K562 (cell line): ENCODE results near the gene SGO1. TPM values are rescaled to one million over a fixed set of nuclear protein-coding genes. Genes with fewer than 3 reads are reported as not detected.

Source experiments
- ATAC-seq: fragments of 200-7000 bp; cut with Tn5 transposase; 3 replicates; pipeline ENCODE4 v1.9.1; 2020; ENCODE audit warnings: moderate library complexity
- BruUV-seq: library from RNA; stranded (reverse); fragments of 400-500 nt; replicated peaks from 2 replicates; lab custom pipeline; 2021; lab: Mats Ljungman, UMichigan
- CTCF ChIA-PET: fragments of 300-600 bp; formaldehyde crosslinking; extraction: SDS; loops from one replicate; lab custom pipeline; 2021; ENCODE audit warnings: low intra/inter-chr PET ratio; lab: Yijun Ruan, JAX
- POLR2A ChIA-PET: fragments of 300-600, 350-650 bp; sonication (Branson Sonifier 250); formaldehyde crosslinking; extraction: SDS; loops from one replicate; lab custom pipeline; 2021; ENCODE audit warnings: antibody characterized with exemption, inconsistent platforms; lab: Yijun Ruan, JAX
- DNase-seq, 4 experiments: peaks; one replicate each; pipeline versions ENCODE4 v3.0.0 to v3.0.0-alpha.2; 2011 to 2018; ENCODE audit warnings: low spot score in 3 of 4, mixed read lengths in 3 of 4; ENCODE audit errors: extremely low read depth in 1 of 4
- FAIRE-seq: peaks from 2 replicates; lab custom pipeline; 2011; peaks lifted over from hg19 to GRCh38; lab: Jason Lieb, UNC
- H2AFZ ChIP-seq: 2 replicates; pipeline ENCODE4 v1.6.0; 2011; ENCODE audit warnings: low read depth, low read length, control low read depth, inconsistent platforms
- H3K27ac ChIP-seq: fragments of 200-600 bp; 3 replicates; pipeline ENCODE4 v1.8.0; 2011; ENCODE audit warnings: low read depth, mild to moderate bottlenecking, control low read depth, inconsistent platforms, low read length, moderate library complexity, mixed read lengths; ENCODE audit errors: extremely low read depth
- H3K27me3 ChIP-seq, 2 experiments: fragments of 300-600 bp in 1 of 2; 2 replicates in 1 of 2; 3 replicates in 1 of 2; pipeline versions ENCODE4 v1.6.0 to v1.8.0; 2011; ENCODE audit warnings: inconsistent platforms in 2 of 2, low read length in 2 of 2, mild to moderate bottlenecking in 1 of 2, mixed read lengths in 1 of 2, moderate library complexity in 1 of 2; ENCODE audit not compliant: control insufficient read depth in 2 of 2, insufficient read depth in 2 of 2
- H3K36me3 ChIP-seq: fragments of 300-600 bp; 3 replicates; pipeline ENCODE4 v1.8.0; 2011; ENCODE audit warnings: mild to moderate bottlenecking, low read length, inconsistent platforms; ENCODE audit not compliant: control insufficient read depth, insufficient read depth
- H3K4me1 ChIP-seq, 2 experiments: fragments of 200-600 bp in 1 of 2; replicated peaks in 1 of 2; 2 replicates in 1 of 2; 3 replicates in 1 of 2; pipeline versions ENCODE4 v1.5.1 to v1.8.0; 2011; ENCODE audit warnings: inconsistent platforms in 2 of 2, low read length in 2 of 2, mild to moderate bottlenecking in 1 of 2, mixed read lengths in 1 of 2, moderate library complexity in 1 of 2; ENCODE audit not compliant: control insufficient read depth in 2 of 2, insufficient read depth in 2 of 2
- H3K4me2 ChIP-seq: 2 replicates; pipeline ENCODE4 v1.6.1; 2011; ENCODE audit warnings: low read length, control low read depth, inconsistent platforms, mixed read lengths; ENCODE audit not compliant: insufficient read depth
- H3K4me3 ChIP-seq: fragments of 200-600 bp; sonication (generic), shearing (Covaris generic); 2 replicates; pipeline ENCODE4 v1.5.1; 2016; ENCODE audit warnings: control low read depth, inconsistent platforms
- H3K79me2 ChIP-seq: fragments of 200-600 bp; 3 replicates; pipeline ENCODE4 v1.8.0; 2011; ENCODE audit warnings: low read length, inconsistent platforms; ENCODE audit not compliant: control insufficient read depth, insufficient read depth
- H3K9ac ChIP-seq, 2 experiments: 2 replicates each; pipeline versions ENCODE4 v1.6.0 to v1.6.1; 2011; ENCODE audit warnings: low read depth in 2 of 2, low read length in 2 of 2, control low read depth in 1 of 2, inconsistent platforms in 1 of 2, mild to moderate bottlenecking in 1 of 2, mixed read lengths in 1 of 2; ENCODE audit not compliant: insufficient read depth in 1 of 2
- H3K9me1 ChIP-seq: one replicate; pipeline ENCODE4 v1.6.0; 2011; ENCODE audit warnings: inconsistent platforms, mild to moderate bottlenecking, low read length, moderate library complexity; ENCODE audit not compliant: control insufficient read depth, insufficient read depth
- H3K9me3 ChIP-seq: replicated peaks from 2 replicates; pipeline ENCODE4 v1.5.1; 2011; ENCODE audit warnings: low read depth, low read length, inconsistent platforms; ENCODE audit not compliant: control insufficient read depth, insufficient read depth
- H4K20me1 ChIP-seq: replicated peaks from 2 replicates; pipeline ENCODE4 v1.6.1; 2011; ENCODE audit warnings: low read length, inconsistent platforms, mixed read lengths; ENCODE audit not compliant: control insufficient read depth, insufficient read depth
- GABPB1 ChIP-seq: sonication (generic); formaldehyde crosslinking; IDR thresholded peaks from 2 replicates; pipeline ENCODE4 v1.8.0; 2022; ENCODE audit warnings: mild to moderate bottlenecking, missing genetic modification reagents
- MTF1 ChIP-seq: fragments of 250-450 bp; sonication (Bioruptor Pico); IDR thresholded peaks from 2 replicates; pipeline ENCODE4 v1.9.0; 2021; ENCODE audit warnings: moderate library complexity, mild to moderate bottlenecking, inconsistent platforms, borderline replicate concordance
- PHF21A ChIP-seq: fragments of 450-650 bp; IDR thresholded peaks from 2 replicates; pipeline ENCODE4 v1.6.1; 2017; ENCODE audit warnings: low read depth, borderline replicate concordance
- SNIP1 ChIP-seq: fragments of 450-650 bp; IDR thresholded peaks from 2 replicates; pipeline ENCODE4 v1.7.1; 2017; ENCODE audit warnings: low read depth, mild to moderate bottlenecking
- SPI1 ChIP-seq: IDR thresholded peaks from 2 replicates; pipeline ENCODE4 v1.6.1; 2011; ENCODE audit warnings: low read depth, low read length, control low read depth, borderline replicate concordance
- TFAP4 ChIP-seq: sonication (generic); formaldehyde crosslinking; IDR thresholded peaks from 2 replicates; pipeline ENCODE4 v1.8.0; 2022; ENCODE audit warnings: missing genetic modification reagents, mild to moderate bottlenecking, moderate library complexity, borderline replicate concordance
- ZNF77 ChIP-seq: fragments of 250-450 bp; sonication (Bioruptor Pico); IDR thresholded peaks from 2 replicates; pipeline ENCODE4 v1.5.0; 2020
- WGBS: fragments of 100-300 bp; shearing (Covaris generic); methylation state at CpG from one replicate; pipeline ENCODE4 v1.1.6; 2016; ENCODE audit warnings: low coverage, mixed read lengths; ENCODE audit not compliant: insufficient coverage; ENCODE audit errors: missing lambda C conversion rate; 5-methylcytosine and 5-hydroxymethylcytosine counted together
- in situ Hi-C: fragments of 300-500 bp; cut with MboI; formaldehyde crosslinking; loops from 4 replicates; pipeline ENCODE4 v1.15.0; 2018; ENCODE audit warnings: inconsistent platforms, mixed read lengths
- intact Hi-C: fragments of 100-400 bp; cut with micrococcal nuclease; formaldehyde crosslinking; loops from 2 replicates; pipeline ENCODE4 v1.14.2; 2022
- polyA plus RNA-seq, 8 experiments: library from polyadenylated mRNA; depleted of rRNA in 4 of 8; stranded (reverse) in 5 of 8; unstranded in 3 of 8; fragments of >200 nt; fragmentation: Nextera tagmentation in 2 of 8; fragmentation: Illumina TruSeq in 1 of 8; extraction: Ambion mirVana in 2 of 8; extraction: Trizol in 1 of 8; gene quantifications; 2 replicates each; pipeline versions ENCODE4 v1.2.1 to v1.2.3, GENCODE V29; 2011 to 2014; ENCODE audit warnings: inconsistent platforms in 1 of 8, missing spikeins in 1 of 8
- total RNA-seq, 7 experiments: library from RNA; depleted of rRNA in 6 of 7; stranded (reverse); fragments of >200 nt in 6 of 7; fragmentation: Illumina TruSeq in 2 of 7; extraction: Trizol in 2 of 7; gene quantifications; 2 replicates each; pipeline versions ENCODE4 v1.2.1 to v1.2.3, GENCODE V29; 2011 to 2021; ENCODE audit warnings: low replicate concordance in 1 of 7
- TF ChIP-seq, protein P1 (sequence below): fragments of 250-450 bp; sonication (Bioruptor Pico); IDR thresholded peaks from 2 replicates; pipeline ENCODE4 v1.4.0; 2020; ENCODE audit warnings: mild to moderate bottlenecking, moderate library complexity
- TF ChIP-seq, protein P2 (sequence below): fragments of 450-650 bp; IDR thresholded peaks from 2 replicates; pipeline ENCODE4 v1.6.1; 2016; ENCODE audit warnings: low read depth, mild to moderate bottlenecking, moderate library complexity

Gene SGO1
- total and polyA plus RNA-seq, 9 of the 15 experiments (the other 6 are each of a cell fraction or from before 2014, with no cell fraction given): 13.7 to 57.3 (median 28.2) TPM

DNA sequence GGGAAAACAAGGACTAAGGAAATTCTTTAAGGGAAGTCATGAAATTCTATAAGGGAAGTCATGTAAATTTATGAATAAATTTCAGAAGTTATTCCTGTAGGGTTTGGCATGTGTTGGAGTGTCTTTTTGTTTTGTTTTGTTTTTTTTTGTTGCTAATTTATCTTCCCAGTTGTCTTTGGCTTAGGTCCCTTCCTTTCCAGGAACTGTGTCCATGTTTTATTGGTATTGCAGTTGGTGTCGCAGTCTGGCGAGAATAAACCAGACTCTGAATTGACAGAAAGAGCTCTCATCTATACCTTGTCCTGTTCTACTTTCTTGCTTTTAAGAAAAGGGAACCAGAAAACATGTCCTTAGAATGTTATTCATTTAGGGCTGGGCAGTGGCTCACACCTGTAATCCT lies 57.6 kb downstream of the SGO1 start (continued):
- TF ChIP-seq, protein P1, sequence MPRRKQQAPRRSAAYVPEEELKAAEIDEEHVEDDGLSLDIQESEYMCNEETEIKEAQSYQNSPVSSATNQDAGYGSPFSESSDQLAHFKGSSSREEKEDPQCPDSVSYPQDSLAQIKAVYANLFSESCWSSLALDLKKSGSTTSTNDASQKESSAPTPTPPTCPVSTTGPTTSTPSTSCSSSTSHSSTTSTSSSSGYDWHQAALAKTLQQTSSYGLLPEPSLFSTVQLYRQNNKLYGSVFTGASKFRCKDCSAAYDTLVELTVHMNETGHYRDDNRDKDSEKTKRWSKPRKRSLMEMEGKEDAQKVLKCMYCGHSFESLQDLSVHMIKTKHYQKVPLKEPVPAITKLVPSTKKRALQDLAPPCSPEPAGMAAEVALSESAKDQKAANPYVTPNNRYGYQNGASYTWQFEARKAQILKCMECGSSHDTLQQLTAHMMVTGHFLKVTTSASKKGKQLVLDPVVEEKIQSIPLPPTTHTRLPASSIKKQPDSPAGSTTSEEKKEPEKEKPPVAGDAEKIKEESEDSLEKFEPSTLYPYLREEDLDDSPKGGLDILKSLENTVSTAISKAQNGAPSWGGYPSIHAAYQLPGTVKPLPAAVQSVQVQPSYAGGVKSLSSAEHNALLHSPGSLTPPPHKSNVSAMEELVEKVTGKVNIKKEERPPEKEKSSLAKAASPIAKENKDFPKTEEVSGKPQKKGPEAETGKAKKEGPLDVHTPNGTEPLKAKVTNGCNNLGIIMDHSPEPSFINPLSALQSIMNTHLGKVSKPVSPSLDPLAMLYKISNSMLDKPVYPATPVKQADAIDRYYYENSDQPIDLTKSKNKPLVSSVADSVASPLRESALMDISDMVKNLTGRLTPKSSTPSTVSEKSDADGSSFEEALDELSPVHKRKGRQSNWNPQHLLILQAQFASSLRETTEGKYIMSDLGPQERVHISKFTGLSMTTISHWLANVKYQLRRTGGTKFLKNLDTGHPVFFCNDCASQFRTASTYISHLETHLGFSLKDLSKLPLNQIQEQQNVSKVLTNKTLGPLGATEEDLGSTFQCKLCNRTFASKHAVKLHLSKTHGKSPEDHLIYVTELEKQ (CRISPR knock-in tag): no peak
- TF ChIP-seq ZNF77 (CRISPR knock-in tag) (no peak), MTF1 (no peak)

DNA sequence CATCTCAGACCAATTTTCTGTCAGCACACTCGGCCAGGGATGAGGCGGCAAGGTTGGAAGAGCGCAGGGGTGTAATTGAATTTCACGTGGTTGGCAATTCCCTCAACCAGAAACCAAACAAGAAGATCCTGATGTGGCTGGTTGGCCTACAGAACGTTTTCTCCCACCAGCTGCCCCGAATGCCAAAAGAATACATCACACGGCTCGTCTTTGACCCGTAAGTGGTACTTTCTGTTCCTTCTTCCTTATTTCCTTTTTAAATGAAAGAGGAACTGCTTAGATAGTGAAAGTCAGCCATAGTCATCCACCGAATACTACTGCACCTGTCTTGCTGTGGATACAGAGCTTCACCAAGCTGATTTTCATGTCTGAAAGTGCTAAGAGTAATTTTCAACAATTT lies 60.1 kb downstream of the SGO1 start:
- no peaks in the 10 kb centered on the region for H3K27me3 ChIP-seq
- no peaks in the 10 kb centered on the region for H3K4me1 ChIP-seq
- CTCF ChIA-PET: no interaction called here
- H3K79me2 ChIP-seq: no peaks in the 10 kb centered on the region
- ATAC-seq: no peak
- intact Hi-C loops: no loop called here
- WGBS: 72% methylated on average over 10 of the region's 10 CpGs
- in situ Hi-C loops: no loop called here
- POLR2A ChIA-PET: no interaction called here
- H3K36me3 ChIP-seq: peaks cover 25% of the 10 kb centered on the region
- H3K27ac ChIP-seq: no peak overlapping the region
- no peak overlapping the region for H3K4me3 ChIP-seq
- no peak for FAIRE-seq
- no peak overlapping the region for H3K4me2 ChIP-seq
- no peak overlapping the region for H2AFZ ChIP-seq
- no TSS peak for BruUV-seq
- no peaks in the 10 kb centered on the region for H3K9me1 ChIP-seq
- no peak for DNase-seq
- no peak overlapping the region for H3K9ac ChIP-seq
- no peaks in the 10 kb centered on the region for H3K9me3 ChIP-seq
- TF ChIP-seq GABPB1 (CRISPR knock-in tag) (no peak), TFAP4 (CRISPR knock-in tag) (no peak), SPI1 (peak; percentile 35; the same call in 1 of the 2 replicates), SNIP1 (no peak), PHF21A (no peak)
- TF ChIP-seq, protein P2, sequence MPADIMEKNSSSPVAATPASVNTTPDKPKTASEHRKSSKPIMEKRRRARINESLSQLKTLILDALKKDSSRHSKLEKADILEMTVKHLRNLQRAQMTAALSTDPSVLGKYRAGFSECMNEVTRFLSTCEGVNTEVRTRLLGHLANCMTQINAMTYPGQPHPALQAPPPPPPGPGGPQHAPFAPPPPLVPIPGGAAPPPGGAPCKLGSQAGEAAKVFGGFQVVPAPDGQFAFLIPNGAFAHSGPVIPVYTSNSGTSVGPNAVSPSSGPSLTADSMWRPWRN: no peak
- no peaks in the 10 kb centered on the region for H4K20me1 ChIP-seq
